Epithelial cell of esophagus (primary cell): ENCODE measurements around the gene DCAF5.
"Not testable (repeated sequence)": the region's sequence is repeated elsewhere in the genome, so short reads cannot be mapped to it uniquely, and the experiment has no call there.

Experiments used
- DNase-seq: peaks from one replicate; pipeline ENCODE4 v3.0.0; 2010; ENCODE audit warnings: low read depth
- H3K4me3 ChIP-seq: 2 replicates; pipeline ENCODE4 v1.5.1; 2011; ENCODE audit warnings: mild to moderate bottlenecking, low read length, control low read depth
- CTCF ChIP-seq: IDR thresholded peaks from 2 replicates; pipeline ENCODE4 v1.5.1; 2011; ENCODE audit warnings: low read depth, mild to moderate bottlenecking, low read length, control low read depth, inconsistent platforms; ENCODE audit not compliant: insufficient read depth; ENCODE audit errors: missing control alignments

The DCAF5 gene

GRCh38 chr14:69083181-69083580 is 69.7 kb downstream of the DCAF5 start:
- DNase-seq = no peak
- TF ChIP-seq CTCF = no peak
- H3K4me3 ChIP-seq = no peak overlapping the region

DNA sequence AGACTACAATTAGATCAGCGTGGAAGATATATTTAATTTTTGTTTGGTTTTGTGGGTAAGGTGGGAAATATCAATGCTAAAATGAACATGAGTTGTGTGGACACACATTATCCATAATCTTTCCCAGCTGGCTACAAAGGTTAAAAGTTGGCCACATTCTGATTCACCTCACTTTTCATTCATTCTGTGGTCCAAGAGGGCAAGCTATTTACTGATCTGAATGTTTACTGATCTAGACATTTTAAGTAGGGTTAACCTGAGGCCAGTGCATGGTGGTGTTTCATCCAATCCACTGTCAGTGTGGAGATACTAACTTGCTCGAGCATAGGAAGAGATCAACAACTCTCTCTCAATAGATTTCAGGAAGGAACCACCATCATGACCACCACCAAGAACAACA is 71.6 kb downstream of the DCAF5 start:
- TF ChIP-seq CTCF = no peak
- no peak for DNase-seq
- H3K4me3 ChIP-seq = no peak overlapping the region

GRCh38 chr14:69079747-69080146 is 73.2 kb downstream of the DCAF5 start:
- H3K4me3 ChIP-seq = no peak overlapping the region
- TF ChIP-seq CTCF = no peak
- no peak for DNase-seq

- peak; percentile 74 for DNase-seq
- TF ChIP-seq CTCF = no peak
- no peak overlapping the region for H3K4me3 ChIP-seq
These were observed 73.7 kb downstream of the DCAF5 start for GRCh38 chr14:69079188-69079742.

DNA sequence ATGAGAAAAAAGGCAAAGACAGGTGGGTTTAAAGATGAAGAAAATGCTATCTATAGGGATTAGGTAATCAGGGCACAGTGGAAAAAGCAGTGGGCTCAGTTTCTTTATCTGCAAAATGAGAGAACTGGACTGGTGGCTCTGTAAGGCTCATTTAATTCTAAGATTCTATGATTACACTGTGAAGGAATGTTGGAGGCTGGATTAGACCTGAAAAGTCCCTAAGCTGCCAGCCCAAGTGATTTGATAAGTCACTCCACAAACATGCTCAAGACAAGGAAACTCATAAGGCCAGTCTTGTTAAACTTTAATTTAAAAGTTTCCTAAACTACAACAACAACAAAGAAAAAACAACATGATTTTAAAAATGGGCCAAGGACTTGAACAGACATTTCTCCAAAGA is 75.1 kb downstream of the DCAF5 start:
- H3K4me3 ChIP-seq = no peak overlapping the region
- DNase-seq = peak; percentile 90
- no peak for TF ChIP-seq CTCF

- H3K4me3 ChIP-seq, DNase-seq: not testable (repeated sequence)
These were observed 75.7 kb downstream of the DCAF5 start for GRCh38 chr14:69077185-69077584.

- TF ChIP-seq CTCF = no peak
- H3K4me3 ChIP-seq = no peak overlapping the region
- DNase-seq = no peak
These were observed 76.6 kb downstream of the DCAF5 start for GRCh38 chr14:69076341-69076740.

DNA sequence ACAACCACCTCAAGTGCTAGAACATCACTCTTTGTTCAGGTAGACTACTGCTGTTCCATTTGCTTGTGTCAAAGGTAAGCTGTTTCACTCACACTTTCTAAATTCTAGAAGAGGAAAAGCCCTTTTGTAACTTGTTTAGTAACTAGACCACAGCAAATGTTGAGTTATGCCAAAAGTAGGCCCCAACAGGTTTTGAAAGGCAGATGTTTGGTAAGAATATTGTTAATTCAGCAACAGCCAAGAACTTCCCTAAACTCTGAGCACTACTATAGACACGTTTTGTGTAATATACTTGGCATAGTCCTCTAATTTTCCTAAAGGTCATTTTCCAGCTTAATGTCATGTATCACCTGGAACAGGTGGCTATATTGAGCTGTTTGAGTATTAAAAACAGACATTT is 79.0 kb downstream of the DCAF5 start:
- no peak overlapping the region for H3K4me3 ChIP-seq
- no peak for DNase-seq
- no peak for TF ChIP-seq CTCF
